GM10847 (cell line): Measurements from ENCODE around the gene ETV1.

ENCODE experiments used
- POLR2A ChIP-seq: IDR thresholded peaks from 2 replicates; pipeline ENCODE4 v1.6.1; 2011; ENCODE audit not compliant: insufficient read length; ENCODE audit errors: extremely low read depth

The ETV1 gene

DNA sequence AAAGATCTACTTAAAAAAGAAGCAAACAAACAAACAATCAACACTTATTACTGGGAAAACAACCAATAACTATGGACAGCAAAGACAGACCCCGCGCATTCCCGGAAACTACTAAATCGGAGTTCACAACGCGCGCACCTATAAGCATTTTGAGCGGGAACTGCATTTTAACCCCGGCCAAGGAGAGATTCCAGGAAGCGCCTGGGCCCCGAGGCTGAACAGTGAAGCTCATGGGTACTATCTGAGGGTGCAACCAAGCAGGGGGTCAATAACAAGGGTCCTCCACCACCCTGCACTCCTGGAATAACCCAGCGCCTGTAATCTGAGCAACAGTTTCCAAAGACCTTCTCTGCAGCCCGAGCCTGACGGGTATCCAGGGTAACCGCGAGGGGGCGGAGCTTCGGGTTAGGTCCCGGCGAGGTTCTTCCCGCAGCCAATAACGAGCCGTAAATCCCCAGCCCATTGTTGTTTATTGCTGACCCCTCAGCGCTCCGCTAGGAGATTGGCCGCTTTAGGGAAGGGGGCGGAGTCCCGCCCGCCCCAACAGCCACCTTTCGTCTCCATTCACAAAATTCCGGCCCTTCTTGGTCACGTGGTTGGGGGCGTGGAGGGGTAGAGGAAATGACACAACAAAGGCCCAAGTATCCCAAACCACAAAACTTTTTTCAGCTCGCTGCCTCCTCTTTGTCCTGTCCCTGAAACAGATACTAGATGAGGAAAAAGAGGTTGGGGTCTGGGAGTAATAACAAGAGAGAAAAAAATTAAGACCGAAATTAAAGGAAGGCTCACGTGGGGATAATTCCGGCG, 1.7 kb upstream of the ETV1 start:
- TF ChIP-seq POLR2A, result no peak

DNA sequence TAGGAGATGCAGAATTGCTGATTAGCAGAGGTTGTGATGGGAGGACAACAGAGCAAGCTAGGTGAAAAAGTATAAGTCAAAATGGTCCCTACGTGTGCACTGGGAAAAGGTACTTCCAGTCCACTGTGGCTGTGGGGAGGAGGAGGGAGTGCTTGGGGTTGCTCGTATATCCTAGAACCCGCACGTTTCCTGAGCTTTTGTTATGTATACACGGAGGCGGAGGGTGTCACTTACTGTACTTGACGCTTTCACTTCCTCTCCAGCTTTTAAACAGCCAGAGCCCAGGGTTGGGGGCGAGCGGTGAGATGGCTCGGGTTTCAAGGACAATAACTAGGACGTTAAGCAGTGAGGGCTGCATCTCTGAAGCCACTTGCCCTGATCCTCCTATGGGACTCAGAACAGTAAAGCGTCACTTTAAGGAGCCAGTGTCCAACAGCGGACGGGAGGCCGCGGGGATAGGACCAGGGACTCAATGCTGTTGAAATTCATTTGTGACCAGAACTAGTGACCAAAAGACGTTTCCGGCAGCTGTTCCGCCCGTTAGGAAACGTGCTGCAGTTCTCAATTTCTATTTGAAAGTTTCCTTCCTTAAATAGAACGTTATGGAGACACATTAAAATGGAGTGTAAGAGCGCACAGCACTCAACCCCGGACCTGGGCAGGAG, 985 bp upstream of the ETV1 start:
- TF ChIP-seq POLR2A, result no peak

DNA sequence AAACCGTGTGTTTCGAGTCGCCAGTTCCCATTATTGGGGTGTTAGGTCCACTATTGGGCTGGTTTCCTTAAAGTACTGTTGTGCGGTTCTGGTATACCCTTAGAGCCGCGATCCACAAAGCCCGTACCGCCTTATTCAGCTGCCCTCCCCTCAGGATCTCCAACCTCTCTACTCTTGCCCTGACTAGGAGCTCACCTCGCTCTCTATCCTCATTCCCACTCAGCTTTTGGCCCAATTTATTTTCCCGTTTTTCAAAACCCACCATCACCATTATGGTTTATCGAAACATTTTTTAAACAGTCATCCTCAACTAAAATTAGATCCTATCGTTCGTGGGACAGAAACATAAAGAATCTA, 461 bp upstream of the ETV1 start:
- TF ChIP-seq POLR2A, result no peak

DNA sequence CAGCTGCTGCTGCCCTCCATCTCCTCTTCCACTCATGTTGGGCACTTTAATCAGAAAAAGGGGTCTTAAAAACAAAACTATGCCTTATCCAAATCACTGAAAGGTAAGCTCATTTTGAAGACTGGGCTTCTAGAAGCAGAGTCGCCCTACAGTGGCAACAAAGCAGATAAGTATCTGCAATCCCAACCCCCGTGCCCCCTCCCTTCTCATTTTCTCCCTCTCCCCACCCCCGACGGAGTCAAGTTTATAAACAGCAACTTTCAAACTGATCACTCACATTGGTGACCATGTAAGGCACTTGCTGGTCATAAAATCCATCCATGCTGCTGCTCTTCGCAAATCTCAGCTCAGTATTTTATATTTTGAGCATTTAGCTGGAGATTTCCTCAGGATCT, 738 bp downstream of the ETV1 start:
- TF ChIP-seq POLR2A, result no peak

DNA sequence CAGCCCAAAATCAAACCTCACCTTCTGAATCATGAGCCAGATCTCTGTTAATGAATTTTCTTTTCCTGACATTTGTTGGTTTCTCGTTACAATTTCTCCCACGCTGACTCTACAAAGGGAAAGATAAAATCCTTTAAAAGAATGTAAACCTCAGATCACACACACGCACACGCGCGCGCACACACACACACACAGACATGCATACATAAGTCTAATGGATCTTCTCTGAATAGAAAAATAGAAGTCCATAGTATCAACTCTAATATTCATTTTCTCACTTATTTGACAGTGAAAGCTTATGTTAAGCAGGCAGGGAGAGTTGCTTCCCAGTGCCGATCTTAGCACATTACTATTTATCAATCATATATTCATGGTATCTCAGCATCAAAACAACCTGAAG, 1.4 kb downstream of the ETV1 start:
- no peak for TF ChIP-seq POLR2A

DNA sequence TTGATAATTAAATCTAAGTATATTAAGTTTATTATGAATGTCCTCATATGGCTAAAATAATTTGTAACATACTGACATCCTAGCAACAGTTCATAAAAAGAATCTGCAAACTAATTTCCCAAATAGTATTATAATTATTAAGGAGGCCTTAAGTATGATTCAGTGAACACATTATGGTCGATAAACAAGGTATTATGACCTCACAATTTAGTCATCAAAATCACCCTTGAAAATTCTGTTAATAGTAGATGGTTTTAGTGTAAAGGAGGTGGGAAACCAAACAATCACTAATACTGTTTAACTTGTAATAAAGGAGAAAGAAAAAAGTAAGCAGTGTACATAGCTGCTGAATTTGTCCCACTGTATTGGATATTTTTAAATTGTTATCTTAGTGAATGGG, 2.1 kb downstream of the ETV1 start:
- TF ChIP-seq POLR2A, result no peak

DNA sequence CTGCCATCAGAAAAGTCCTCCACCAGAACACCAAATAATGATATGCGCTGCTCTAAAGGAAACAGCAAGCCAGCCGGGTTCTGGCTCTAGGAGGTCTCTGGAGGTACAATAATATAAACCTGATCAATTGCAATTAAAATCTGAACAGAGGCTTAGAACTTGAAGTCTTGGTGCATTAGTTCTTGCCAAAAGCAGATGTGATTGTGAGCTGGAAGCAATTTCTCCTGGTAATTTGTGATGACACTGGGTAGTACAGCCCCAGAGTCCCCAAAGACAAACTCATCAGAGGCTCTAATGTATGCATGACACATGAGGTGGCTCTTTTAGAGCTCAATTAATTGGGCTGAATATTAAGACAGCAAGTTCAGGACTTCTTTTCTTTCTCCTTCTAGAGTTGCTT, 3.3 kb downstream of the ETV1 start:
- TF ChIP-seq POLR2A, result no peak

DNA sequence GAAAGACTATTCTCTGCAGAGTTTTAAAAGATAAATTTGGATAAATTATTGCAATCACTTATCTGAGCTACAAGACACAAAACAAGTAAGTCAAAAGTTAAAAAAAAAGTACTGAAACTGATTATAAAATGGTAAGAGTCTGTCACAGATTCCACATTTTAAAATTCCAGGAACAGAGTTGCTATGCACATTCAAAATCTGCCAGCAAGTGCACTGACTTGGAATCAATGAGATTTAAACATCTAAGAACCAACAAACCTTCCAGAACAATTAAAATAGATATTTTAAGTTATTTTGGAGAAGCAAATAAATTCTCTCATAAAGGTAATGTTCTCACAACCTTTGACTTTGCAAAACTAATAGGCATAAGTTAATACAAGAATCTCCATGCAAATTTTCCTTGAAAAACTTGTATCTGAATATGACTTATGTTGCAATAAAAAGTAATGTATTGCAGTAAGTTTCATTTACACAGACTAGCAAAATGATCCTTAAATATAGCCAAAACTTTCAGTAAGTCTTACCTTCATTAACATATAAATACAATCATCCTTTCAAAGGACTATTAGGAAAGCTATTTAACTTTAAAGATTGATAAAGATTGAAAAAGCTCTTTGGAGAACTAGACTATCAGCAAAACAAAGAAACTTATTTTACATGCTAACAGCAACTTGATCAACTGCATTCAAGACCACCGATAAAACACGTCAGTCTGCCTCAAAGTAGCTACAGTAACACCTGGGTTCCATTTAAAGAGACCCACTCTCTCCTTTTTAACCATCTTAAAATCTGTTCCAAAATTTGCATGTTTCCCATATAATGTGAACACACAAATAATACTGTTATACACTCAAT, 4.4 kb downstream of the ETV1 start:
- TF ChIP-seq POLR2A, result no peak

DNA sequence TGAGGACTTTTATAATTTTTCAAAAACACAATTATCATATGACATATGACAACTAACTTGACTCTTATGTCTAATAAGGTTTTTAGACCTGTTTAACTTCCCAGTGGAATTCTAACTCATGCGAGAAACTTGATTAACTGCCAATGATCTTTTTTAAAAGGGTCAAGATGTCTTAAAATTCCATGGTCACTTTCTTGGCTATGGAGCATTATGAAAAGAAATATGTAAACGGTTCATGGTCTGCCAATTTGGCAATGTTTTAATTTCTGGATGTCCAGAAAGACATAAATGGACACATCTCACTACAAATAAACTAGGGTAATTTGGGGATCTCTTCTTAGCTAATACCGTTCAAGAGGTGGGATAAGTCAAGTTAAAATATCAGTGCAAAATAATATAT, 5.4 kb downstream of the ETV1 start:
- no peak for TF ChIP-seq POLR2A

DNA sequence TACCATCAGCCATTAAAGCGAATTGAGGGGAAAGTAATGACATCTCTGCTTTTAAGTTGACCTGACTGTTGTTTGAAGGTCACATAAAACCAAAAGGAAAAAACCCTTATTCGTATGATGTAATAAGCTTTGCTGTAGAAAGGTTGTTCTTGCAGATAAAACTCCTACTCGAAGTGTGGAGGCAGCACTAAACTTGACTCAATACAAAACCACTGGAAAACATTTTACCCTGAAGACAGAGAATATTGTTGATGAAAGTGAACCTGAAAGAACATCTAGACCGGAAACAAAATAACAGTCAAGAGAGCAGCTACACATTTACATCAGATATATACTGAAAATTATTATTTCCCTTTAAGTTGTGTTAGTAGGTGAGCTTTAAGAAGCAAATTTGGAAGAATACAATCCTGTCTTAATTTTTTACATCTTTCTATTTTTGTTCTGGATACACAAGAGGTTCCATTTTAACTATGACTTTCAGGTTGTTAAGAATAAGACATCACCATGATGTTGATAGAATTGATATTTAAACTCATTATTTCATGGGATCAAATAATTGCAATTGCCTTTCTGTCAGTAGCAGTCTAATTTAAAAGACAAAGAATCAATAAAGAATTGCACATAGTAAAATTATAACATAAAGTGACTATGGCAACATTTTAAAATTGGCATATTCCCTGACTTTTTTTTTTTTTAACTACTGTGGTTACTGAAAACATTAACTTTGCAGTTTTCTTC, 6.4 kb downstream of the ETV1 start:
- no peak for TF ChIP-seq POLR2A

DNA sequence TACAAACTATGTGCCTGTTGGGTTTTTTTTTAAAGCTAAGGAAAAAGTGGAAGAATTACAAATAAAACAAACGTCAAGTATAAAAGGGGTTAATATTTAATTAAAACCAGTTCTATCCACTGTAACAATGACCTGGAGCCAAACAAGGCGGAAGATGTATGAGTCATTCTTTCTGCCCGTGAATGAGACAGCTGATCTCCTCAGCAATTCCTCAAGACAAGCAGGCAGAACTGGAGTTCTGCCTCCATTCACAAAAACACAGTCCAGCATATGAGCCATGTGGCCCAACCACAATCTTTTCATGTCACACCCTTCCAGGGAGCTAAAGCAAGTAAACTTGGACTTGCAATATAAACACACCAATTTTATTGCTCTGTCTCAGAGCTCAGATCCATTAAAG, 8.4 kb downstream of the ETV1 start:
- no peak for TF ChIP-seq POLR2A

DNA sequence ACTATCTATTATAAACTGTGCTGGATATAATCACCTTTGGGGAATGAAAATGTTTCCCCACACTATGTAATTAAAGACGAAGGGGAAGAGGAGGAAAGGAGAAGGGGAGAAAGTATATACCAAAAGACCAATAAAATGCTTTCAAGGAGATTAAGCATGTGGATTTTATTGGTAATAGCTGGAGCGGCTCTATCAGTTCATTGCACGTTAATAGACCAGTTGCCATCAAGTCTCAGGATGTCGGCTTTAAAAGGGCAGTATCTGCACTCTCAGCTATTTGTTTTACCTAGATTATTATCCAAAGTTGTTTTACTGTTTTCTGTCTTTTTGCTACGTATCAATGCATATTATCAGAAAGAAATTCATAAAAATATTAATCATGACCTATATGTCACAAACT, 9.0 kb downstream of the ETV1 start:
- no peak for TF ChIP-seq POLR2A

DNA sequence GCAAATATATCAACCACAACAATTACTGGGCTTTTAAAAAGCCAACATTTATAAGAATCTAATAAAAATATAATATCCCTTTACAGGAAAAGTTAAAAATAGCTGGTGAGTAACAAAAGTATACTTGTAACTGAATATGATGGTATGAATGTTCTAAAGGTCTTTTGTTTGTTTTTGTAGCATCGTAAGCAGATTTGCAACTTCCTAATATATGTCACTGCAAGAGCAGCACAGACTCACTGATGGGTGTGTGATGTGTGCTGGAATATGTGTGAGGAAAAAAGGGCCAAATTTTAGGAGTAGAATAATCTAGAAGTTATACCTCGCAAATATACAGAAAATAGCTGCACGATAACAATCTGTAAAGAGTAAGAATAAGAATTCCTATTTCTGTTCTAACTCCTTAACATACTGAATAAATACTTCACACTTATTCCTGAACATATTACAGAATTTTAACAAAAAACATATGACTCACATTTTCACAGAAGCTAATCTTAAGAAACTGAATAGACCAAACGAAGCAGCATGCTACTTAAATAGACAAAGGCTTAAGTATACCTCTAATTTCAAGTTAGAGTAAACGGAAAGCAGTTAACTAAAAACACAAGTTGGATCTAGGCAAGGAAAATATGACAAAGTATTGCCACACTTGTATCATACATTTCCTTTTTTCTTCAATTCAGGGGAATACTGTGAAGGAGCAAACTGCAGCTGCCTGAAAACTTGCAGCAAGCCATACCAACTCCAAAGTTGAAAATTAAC, 9.6 kb downstream of the ETV1 start:
- TF ChIP-seq POLR2A, result no peak

DNA sequence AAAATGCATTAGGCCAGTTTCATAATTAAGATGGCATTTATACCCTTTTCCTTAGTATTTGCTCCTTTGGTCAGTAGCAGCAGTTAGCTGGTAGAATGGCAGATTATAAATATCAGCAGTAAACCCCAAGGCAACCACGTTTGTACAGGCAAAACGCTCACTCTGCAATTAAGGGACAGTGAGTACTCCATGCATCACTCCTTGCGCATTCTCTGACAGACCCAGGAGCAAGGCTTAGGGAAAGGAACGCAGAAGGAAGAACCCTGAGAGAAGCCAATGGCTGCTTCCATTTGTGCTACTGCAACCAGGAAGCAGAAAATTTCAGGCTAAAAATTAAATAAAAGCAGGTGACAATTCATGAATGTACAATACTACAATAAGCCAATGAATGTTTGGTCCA, 12.9 kb downstream of the ETV1 start:
- no peak for TF ChIP-seq POLR2A

DNA sequence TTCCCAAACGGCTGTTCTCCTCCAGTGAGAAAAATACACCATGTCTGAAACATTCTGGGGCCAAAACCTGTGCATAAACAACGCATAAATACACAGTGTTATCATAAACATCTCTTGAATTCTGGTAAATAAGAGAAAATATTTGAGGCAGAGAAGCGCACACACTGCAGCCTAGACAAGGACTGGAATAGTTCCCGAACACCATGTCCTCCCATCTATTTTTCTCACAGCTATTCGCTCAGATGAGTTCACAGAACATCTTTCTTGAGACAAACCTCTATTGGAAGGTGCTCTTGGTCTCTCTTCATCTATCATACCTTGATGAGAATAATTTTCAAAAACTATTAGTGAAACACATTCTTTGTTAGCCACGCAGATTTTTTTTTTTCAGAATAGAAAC, 24.4 kb downstream of the ETV1 start:
- no peak for TF ChIP-seq POLR2A
